Measurements from ENCODE around the gene GGCX. TPM values are rescaled to one million over a fixed set of nuclear protein-coding genes. Genes with fewer than 3 reads are reported as not detected.
"Not testable (repeated sequence)": the region's sequence is repeated elsewhere in the genome, so short reads cannot be mapped to it uniquely, and the experiment has no call there.

The GGCX gene
- total RNA-seq, 4 donors from 2014 or later = 7.9 to 31.3 (median 23.5) TPM

GRCh38 chr2:85544915-85545779 lies 16.1 kb downstream of the GGCX start:
- intact Hi-C loops (cut with DNase I; ENCODE audit: low total_unique reads); H3K4me3 ChIP-seq; H3K27me3 ChIP-seq; DNase-seq; H3K9me3 ChIP-seq: not testable (repeated sequence)
- peak in 1 of 3 donors; percentile 37 for TF ChIP-seq POLR2AphosphoS5 (IDR thresholded peaks at IDR 0.05)
- H3K4me1 ChIP-seq = peaks cover 5 to 42% (median 25%) of the 10 kb centered on the region in 4 donors
- H3K36me3 ChIP-seq = peaks cover 0 to 46% (median 26%) of the 10 kb centered on the region in 4 donors
- peak overlapping the region; percentile 34 to 99 (median 49) for H3K27ac ChIP-seq
- 81 to 82% methylated on average over 3 to 5 of the region's 5 CpGs for WGBS, 2 donors (ENCODE audit: low coverage in 1 of 2)
- in situ Hi-C loops (cut with MboI; ENCODE audit: low pct_ligation_motif_present in 1 of 4, low pct_unique_long_range_greater_than_20kb in 1 of 4, low sequenced_read_pairs in 3 of 4) = loop anchor here in 1 of 4 donors (5.0 kb wide), 1 partner anchor 123 kb away; no protein-coding TSS in a partner anchor

GRCh38 chr2:85544254-85544691 lies 17.0 kb downstream of the GGCX start:
- intact Hi-C loops (cut with DNase I; ENCODE audit: low total_unique reads); H3K27me3 ChIP-seq; DNase-seq; H3K4me3 ChIP-seq; H3K9me3 ChIP-seq; in situ Hi-C loops (cut with MboI; ENCODE audit: low pct_ligation_motif_present in 1 of 4, low pct_unique_long_range_greater_than_20kb in 1 of 4, low sequenced_read_pairs in 3 of 4): not testable (repeated sequence)
- Histone ChIP-seq H3K27ac (peak overlapping the region; percentile 20 to 99 (median 48)), H3K4me1 (peaks cover 5 to 42% (median 25%) of the 10 kb centered on the region in 4 donors), H3K36me3 (peaks cover 0 to 46% (median 26%) of the 10 kb centered on the region in 4 donors)
- 64 to 65% methylated on average over 3 of the region's 3 CpGs for WGBS, 2 donors (ENCODE audit: low coverage in 1 of 2)

DNA sequence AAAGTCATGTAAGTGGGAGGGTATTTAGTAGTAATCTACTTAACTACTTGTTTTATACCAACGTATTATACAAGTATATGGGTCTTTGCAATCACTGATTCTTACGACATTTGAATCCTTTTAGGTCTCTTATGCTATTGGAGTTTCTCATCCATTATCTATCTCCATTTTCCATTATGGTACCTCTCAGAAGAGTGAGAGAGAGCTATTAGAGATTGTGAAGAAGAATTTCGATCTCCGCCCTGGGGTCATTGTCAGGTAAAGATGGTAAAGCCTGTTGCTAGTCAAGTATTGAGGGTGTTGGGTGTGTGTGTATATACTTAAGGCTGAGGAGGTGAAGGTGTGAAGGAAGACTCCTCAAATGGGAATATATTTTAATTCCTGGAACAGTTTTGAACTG lies 18.5 kb downstream of the GGCX start:
- peak overlapping the region; percentile 95 to 99 (median 98) for H3K27ac ChIP-seq
- peaks cover 5 to 42% (median 25%) of the 10 kb centered on the region in 4 donors for H3K4me1 ChIP-seq
- peaks cover 0 to 46% (median 26%) of the 10 kb centered on the region in 4 donors for H3K36me3 ChIP-seq
- DNase-seq = no peak
- no peaks in the 10 kb centered on the region for H3K27me3 ChIP-seq
- TF ChIP-seq POLR2AphosphoS5 (IDR thresholded peaks at IDR 0.05) (no peak), CTCF (IDR thresholded peaks at IDR 0.05) (no peak), POLR2A (IDR thresholded peaks at IDR 0.05) (no peak), EP300 (IDR thresholded peaks at IDR 0.05; ENCODE audit: low read depth) (no peak)
- 76 to 82% methylated on average over 4 of the region's 4 CpGs for WGBS, 2 donors (ENCODE audit: low coverage in 1 of 2)
- H3K9me3 ChIP-seq = no peaks in the 10 kb centered on the region
- H3K4me3 ChIP-seq = peak overlapping the region in 1 of 4 donors; percentile 87
- intact Hi-C loops (cut with DNase I; ENCODE audit: low total_unique reads) = no loop called here
- in situ Hi-C loops (cut with MboI; ENCODE audit: low pct_ligation_motif_present in 1 of 4, low pct_unique_long_range_greater_than_20kb in 1 of 4, low sequenced_read_pairs in 3 of 4) = no loop called here

DNA sequence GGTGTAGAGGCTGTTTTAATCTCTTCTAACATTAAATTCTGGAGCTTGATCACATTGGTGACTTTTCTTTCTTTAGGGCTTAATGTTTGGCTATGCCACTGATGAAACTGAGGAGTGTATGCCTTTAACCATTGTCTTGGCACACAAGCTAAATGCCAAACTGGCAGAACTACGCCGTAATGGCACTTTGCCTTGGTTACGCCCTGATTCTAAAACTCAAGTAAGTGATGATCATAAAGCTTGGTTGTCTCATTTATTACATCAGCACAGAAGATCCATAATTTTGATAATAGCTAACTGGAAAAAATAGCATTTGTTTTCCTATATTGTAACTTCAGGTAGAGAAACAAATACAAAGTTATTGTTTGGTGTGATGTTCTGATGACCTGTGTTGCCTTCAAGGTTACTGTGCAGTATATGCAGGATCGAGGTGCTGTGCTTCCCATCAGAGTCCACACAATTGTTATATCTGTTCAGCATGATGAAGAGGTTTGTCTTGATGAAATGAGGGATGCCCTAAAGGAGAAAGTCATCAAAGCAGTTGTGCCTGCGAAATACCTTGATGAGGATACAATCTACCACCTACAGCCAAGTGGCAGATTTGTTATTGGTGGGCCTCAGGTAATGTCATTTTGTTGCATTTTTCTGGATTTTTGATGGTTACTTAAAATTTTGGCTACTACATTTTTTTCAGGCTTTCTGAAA lies 19.4 kb downstream of the GGCX start:
- no peak for TF ChIP-seq EP300 (IDR thresholded peaks at IDR 0.05; ENCODE audit: low read depth)
- peak in 1 of 3 donors; percentile 46 for TF ChIP-seq POLR2AphosphoS5 (IDR thresholded peaks at IDR 0.05)
- intact Hi-C loops (cut with DNase I; ENCODE audit: low total_unique reads) = no loop called here
- in situ Hi-C loops (cut with MboI; ENCODE audit: low pct_ligation_motif_present in 1 of 4, low pct_unique_long_range_greater_than_20kb in 1 of 4, low sequenced_read_pairs in 3 of 4) = no loop called here
- Histone ChIP-seq H3K27ac (peak overlapping the region; percentile 95 to 99 (median 98)), H3K27me3 (no peaks in the 10 kb centered on the region), H3K36me3 (peaks cover 0 to 46% (median 26%) of the 10 kb centered on the region in 4 donors), H3K4me3 (peak overlapping the region in 3 of 4 donors; percentile 56 to 94 (median 87)), H3K4me1 (peaks cover 10 to 50% (median 33%) of the 10 kb centered on the region in 4 donors), H3K9me3 (no peaks in the 10 kb centered on the region)
- 38 to 46% methylated on average over 4 to 5 of the region's 5 CpGs for WGBS, 2 donors (ENCODE audit: low coverage in 1 of 2)
- DNase-seq = peak; percentile 59

GRCh38 chr2:85541262-85541661 lies 20.0 kb downstream of the GGCX start:
- peaks cover 0 to 44% (median 26%) of the 10 kb centered on the region in 4 donors for H3K36me3 ChIP-seq
- in situ Hi-C loops (cut with MboI; ENCODE audit: low pct_ligation_motif_present in 1 of 4, low pct_unique_long_range_greater_than_20kb in 1 of 4, low sequenced_read_pairs in 3 of 4) (no loop called here), intact Hi-C loops (cut with DNase I; ENCODE audit: low total_unique reads) (no loop called here)

More at GRCh38 chr2:85541262-85541661, 20.0 kb downstream of the GGCX start:
- 9 to 22% methylated on average over 4 of the region's 4 CpGs for whole genome bisulfite sequencing, 2 donors (ENCODE audit: low coverage in 1 of 2)
- H3K27ac ChIP-seq = peak overlapping the region; percentile 95 to 99 (median 98)
- no peak for DNase-seq
- no peaks in the 10 kb centered on the region for H3K27me3 ChIP-seq
- peak overlapping the region in 3 of 4 donors; percentile 56 to 94 (median 87) for H3K4me3 ChIP-seq
- H3K9me3 ChIP-seq = no peaks in the 10 kb centered on the region
- TF ChIP-seq CTCF (IDR thresholded peaks at IDR 0.05) (no peak), EP300 (IDR thresholded peaks at IDR 0.05; ENCODE audit: low read depth) (no peak), POLR2A (IDR thresholded peaks at IDR 0.05) (no peak), POLR2AphosphoS5 (IDR thresholded peaks at IDR 0.05) (no peak)
- H3K4me1 ChIP-seq = peaks cover 17 to 57% (median 36%) of the 10 kb centered on the region in 4 donors
